ENCODE data around the gene ATP6V0A1. TPM values are rescaled to one million over a fixed set of nuclear protein-coding genes. Genes with fewer than 3 reads are reported as not detected.

ATP6V0A1 gene
- total and polyA plus RNA-seq, 2 of the 4 experiments (the other 2 are of a cell fraction) = 18.8 to 34.0 TPM

DNA sequence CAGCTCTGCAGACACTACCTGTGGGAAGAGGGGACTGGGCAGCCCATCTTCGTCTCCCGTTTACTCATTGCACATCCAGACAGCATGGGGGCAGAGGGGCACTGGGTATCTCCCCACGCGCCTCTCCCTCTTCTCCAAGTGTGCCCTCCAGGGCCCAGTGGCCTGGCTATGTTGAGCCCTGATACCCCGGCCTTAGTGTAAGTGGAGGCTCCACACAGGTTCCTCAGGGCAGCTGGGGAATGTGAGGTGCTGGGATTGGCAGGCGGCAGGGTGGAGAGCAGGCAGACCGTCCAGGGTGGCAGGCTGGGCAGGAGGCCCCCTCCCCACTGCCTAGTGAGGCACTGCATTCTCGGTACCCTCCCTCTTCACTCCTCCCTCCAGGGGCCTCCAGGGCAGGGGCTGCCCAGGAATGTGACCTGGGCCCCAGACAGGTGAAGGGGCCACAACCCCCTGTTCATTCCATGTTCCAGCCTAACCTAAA lies 64.2 kb downstream of the ATP6V0A1 start:
- H2AK9ac ChIP-seq (replicated peaks; ENCODE audit: low read depth, low read length, poor library complexity) = peak overlapping the region; percentile 100
- H3K9me3 ChIP-seq (ENCODE audit: control insufficient read depth, insufficient read depth, low read length) = no peaks in the 10 kb centered on the region
- ChIA-PET POLR2A (ENCODE audit: unreplicated experiment) (interaction anchor here (0.5 kb wide), 1 partner anchor 430 kb away, joined by 3 read pairs; no protein-coding TSS in a partner anchor), CTCF (no interaction called here)
- TF ChIP-seq NFE2L2 (IDR thresholded peaks at IDR 0.05; ENCODE audit: low read depth, low read length) (no peak), CEBPB (IDR thresholded peaks at IDR 0.05; ENCODE audit: low read depth, low read length) (no peak), SMC3 (IDR thresholded peaks at IDR 0.05; ENCODE audit: low read depth, low read length) (no peak), CHD1 (IDR thresholded peaks at IDR 0.05; ENCODE audit: low read depth, low read length) (no peak), POLR2A (IDR thresholded peaks at IDR 0.05; ENCODE audit: low read depth, low read length) (no peak), FOS (IDR thresholded peaks at IDR 0.05; ENCODE audit: low read depth, low read length) (no peak), RFX5 (IDR thresholded peaks at IDR 0.05; ENCODE audit: low read depth, low read length) (no peak), RAD21 (IDR thresholded peaks at IDR 0.05; ENCODE audit: low read length) (no peak), MAZ (IDR thresholded peaks at IDR 0.05; ENCODE audit: borderline replicate concordance, low read depth, low read length) (no peak), MAFK (IDR thresholded peaks at IDR 0.05; ENCODE audit: low read depth, low read length) (no peak), BHLHE40 (IDR thresholded peaks at IDR 0.05; ENCODE audit: low read depth, low read length) (no peak), RCOR1 (IDR thresholded peaks at IDR 0.05; ENCODE audit: insufficient replicate concordance, low read length) (no peak), MXI1 (IDR thresholded peaks at IDR 0.05; ENCODE audit: borderline replicate concordance, low read depth, low read length) (no peak)
- TF ChIP-seq, protein P1, sequence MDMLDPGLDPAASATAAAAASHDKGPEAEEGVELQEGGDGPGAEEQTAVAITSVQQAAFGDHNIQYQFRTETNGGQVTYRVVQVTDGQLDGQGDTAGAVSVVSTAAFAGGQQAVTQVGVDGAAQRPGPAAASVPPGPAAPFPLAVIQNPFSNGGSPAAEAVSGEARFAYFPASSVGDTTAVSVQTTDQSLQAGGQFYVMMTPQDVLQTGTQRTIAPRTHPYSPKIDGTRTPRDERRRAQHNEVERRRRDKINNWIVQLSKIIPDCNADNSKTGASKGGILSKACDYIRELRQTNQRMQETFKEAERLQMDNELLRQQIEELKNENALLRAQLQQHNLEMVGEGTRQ (IDR thresholded peaks at IDR 0.05; ENCODE audit: low read depth, low read length) = no peak
- TF ChIP-seq, protein P2, sequence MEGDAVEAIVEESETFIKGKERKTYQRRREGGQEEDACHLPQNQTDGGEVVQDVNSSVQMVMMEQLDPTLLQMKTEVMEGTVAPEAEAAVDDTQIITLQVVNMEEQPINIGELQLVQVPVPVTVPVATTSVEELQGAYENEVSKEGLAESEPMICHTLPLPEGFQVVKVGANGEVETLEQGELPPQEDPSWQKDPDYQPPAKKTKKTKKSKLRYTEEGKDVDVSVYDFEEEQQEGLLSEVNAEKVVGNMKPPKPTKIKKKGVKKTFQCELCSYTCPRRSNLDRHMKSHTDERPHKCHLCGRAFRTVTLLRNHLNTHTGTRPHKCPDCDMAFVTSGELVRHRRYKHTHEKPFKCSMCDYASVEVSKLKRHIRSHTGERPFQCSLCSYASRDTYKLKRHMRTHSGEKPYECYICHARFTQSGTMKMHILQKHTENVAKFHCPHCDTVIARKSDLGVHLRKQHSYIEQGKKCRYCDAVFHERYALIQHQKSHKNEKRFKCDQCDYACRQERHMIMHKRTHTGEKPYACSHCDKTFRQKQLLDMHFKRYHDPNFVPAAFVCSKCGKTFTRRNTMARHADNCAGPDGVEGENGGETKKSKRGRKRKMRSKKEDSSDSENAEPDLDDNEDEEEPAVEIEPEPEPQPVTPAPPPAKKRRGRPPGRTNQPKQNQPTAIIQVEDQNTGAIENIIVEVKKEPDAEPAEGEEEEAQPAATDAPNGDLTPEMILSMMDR (conservative IDR thresholded peaks at IDR 0.05; ENCODE audit: low read depth, low read length) = no peak
- TF ChIP-seq, protein P3, sequence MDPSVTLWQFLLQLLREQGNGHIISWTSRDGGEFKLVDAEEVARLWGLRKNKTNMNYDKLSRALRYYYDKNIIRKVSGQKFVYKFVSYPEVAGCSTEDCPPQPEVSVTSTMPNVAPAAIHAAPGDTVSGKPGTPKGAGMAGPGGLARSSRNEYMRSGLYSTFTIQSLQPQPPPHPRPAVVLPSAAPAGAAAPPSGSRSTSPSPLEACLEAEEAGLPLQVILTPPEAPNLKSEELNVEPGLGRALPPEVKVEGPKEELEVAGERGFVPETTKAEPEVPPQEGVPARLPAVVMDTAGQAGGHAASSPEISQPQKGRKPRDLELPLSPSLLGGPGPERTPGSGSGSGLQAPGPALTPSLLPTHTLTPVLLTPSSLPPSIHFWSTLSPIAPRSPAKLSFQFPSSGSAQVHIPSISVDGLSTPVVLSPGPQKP (IDR thresholded peaks at IDR 0.05; ENCODE audit: borderline replicate concordance, low read depth, low read length) = no peak
- no peak overlapping the region for H2AFZ ChIP-seq (replicated peaks; ENCODE audit: low read length, poor library complexity)
- peak overlapping the region; percentile 100 for H4K91ac ChIP-seq (ENCODE audit: insufficient read depth, low read depth, low read length)
- H3K4me3 ChIP-seq (ENCODE audit: insufficient read depth, low read depth, low read length) = no peak overlapping the region
- peak overlapping the region; percentile 100; the same call in 1 of the 3 replicates for H2BK15ac ChIP-seq (ENCODE audit: low read depth, low read length)
- no peaks in the 10 kb centered on the region; the same call in 1 of the 2 replicates for H4K20me1 ChIP-seq (ENCODE audit: insufficient read depth, low read length)
- H3K56ac ChIP-seq (ENCODE audit: extremely low read depth, insufficient read depth, low read length) = peak overlapping the region; percentile 64; the same call in 1 of the 2 replicates
- peaks cover 9 to 51% of the 10 kb centered on the region in 2 experiments; a peak in 3 of 4 replicates for H3K79me1 ChIP-seq (ENCODE audit: low read depth in 1 of 2, low read length in 2 of 2)
- no peak for ATAC-seq (ENCODE audit: low read depth)
- in situ Hi-C loops (cut with MboI; ENCODE audit: low sequenced_read_pairs) = loop anchor here (5.0 to 10.0 kb wide), 2 partner anchors 201 to 298 kb away; no protein-coding TSS in a partner anchor
- H3K9me1 ChIP-seq (ENCODE audit: insufficient read depth, low read length) = peaks cover 36% of the 10 kb centered on the region
- DNase-seq = no peak
- peak overlapping the region; percentile 97 for H3K18ac ChIP-seq (ENCODE audit: low read depth, low read length)
- peak overlapping the region; percentile 98 for H2BK20ac ChIP-seq (ENCODE audit: low read depth, low read length)
- BruUV-seq (replicated peaks) = no TSS peak
- peak overlapping the region; percentile 99 for H2BK5ac ChIP-seq (ENCODE audit: low read depth, low read length, poor library complexity, severe bottlenecking)
- peak overlapping the region; percentile 100 for H2AK5ac ChIP-seq (ENCODE audit: low read depth, low read length)
- peak overlapping the region; percentile 81 for H4K5ac ChIP-seq (ENCODE audit: low read depth, low read length)
- peak overlapping the region; percentile 100 for H3K4ac ChIP-seq (ENCODE audit: low read depth, low read length)
- peak overlapping the region; percentile 99 to 100 for H4K8ac ChIP-seq (ENCODE audit: low read depth in 2 of 2, low read length in 2 of 2)
- no peaks in the 10 kb centered on the region for H3K27me3 ChIP-seq (ENCODE audit: control insufficient read depth, insufficient read depth, low read length)
- H3K4me2 ChIP-seq (ENCODE audit: low read depth, low read length) = no peak overlapping the region
- H3K4me1 ChIP-seq (ENCODE audit: control insufficient read depth, insufficient read depth, low read length) = peaks cover 52% of the 10 kb centered on the region
- H3K9ac ChIP-seq (ENCODE audit: low read depth, low read length) = peak overlapping the region; percentile 83
- H3K14ac ChIP-seq (replicated peaks; ENCODE audit: low read depth, low read length) = peak overlapping the region; percentile 99
- WGBS, 2 experiments (ENCODE audit: extremely low coverage in 2 of 2, insufficient read length in 1 of 2) = 82% methylated on average over 2 of the region's 8 CpGs; no CpG with 5 or more reads in 1 of the 2 experiments
- H3K36me3 ChIP-seq (ENCODE audit: control insufficient read depth, insufficient read depth, low read length) = peaks cover 2% of the 10 kb centered on the region; the same call in 1 of the 2 replicates
- dilution Hi-C loops (cut with HindIII; ENCODE audit: low sequenced_read_pairs, unreplicated experiment) = no loop called here
- peak overlapping the region; percentile 99 for H3K27ac ChIP-seq (ENCODE audit: insufficient read depth, low read length)
- peak overlapping the region; percentile 99 for H3K23ac ChIP-seq (ENCODE audit: low read depth, low read length)
- peak overlapping the region; percentile 100 for H2BK120ac ChIP-seq (ENCODE audit: low read depth, low read length)
- intact Hi-C loops (cut with micrococcal nuclease) = loop anchor here (10.0 kb wide), 1 partner anchor 388 kb away; no protein-coding TSS in a partner anchor

All from IMR-90 (cell line).